ENCODE data around the gene DNAJB2.

DNA sequence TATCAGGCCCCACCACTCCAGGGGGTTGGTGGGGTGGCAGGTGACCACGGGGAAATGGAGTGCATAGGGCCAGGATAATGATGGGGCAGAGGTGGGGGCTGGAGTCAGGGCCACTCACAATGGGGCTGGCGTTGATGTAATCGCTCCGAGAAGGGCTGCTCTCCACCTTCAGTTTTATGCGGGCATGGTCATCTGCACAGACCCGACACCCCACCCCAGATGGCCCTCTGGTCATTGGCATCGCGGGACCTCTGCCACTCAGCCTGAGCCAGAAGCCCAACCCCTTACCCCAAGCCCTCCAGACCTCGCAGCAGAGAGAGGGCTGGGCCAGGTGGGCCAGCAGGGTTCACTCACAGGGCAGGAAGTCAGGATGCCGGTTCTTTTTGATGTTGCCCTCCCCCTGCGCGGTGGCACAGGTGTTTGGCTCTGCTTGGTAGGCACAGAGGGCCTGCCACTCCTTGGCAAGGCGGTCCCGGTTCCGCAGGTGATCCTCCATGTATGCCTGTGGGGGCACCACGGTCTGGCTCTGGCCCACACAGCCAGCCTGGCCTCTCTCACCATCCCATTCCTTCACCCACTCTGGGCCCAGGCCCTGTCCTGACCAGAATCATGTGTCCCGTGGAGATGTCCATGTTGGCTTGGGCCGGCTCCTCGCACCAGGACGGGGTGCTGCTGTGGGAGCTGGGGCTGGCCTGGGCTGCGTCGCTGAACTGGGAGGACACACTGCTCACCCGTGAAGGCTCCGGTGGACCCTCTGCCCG, 17.6 kb downstream of the DNAJB2 start:
- no peak for TF ChIP-seq EZH2 (IDR thresholded peaks at IDR 0.05)
- no peak for TF ChIP-seq POLR2AphosphoS5 (IDR thresholded peaks at IDR 0.05; ENCODE audit: borderline replicate concordance, low read depth, low read length)
- TF ChIP-seq FOXP2 (optimal IDR thresholded peaks at IDR 0.05; ENCODE audit: control extremely low read depth, extremely low read length, insufficient read depth) = no peak
